NCI-H510A treated with DMSO at 0.1 percent for 48 hours (cell line): Measurements from ENCODE around the gene ADAT1.

Source experiments
- DNase-seq: peaks from one replicate; lab custom pipeline; 2025; lab: John Stamatoyannopoulos, UW

Gene ADAT1

GRCh38 chr16:75622761-75623605 lies at the start of gene ADAT1:
ADAT1 (minus strand) TSS chr16:75623281; CDS start chr16:75620799, 2,482 bp downstream.
- DNase-seq = peak; percentile 84

GRCh38 chr16:75667503-75667902 lies 44.4 kb upstream of the ADAT1 start:
- DNase-seq = no peak

DNA sequence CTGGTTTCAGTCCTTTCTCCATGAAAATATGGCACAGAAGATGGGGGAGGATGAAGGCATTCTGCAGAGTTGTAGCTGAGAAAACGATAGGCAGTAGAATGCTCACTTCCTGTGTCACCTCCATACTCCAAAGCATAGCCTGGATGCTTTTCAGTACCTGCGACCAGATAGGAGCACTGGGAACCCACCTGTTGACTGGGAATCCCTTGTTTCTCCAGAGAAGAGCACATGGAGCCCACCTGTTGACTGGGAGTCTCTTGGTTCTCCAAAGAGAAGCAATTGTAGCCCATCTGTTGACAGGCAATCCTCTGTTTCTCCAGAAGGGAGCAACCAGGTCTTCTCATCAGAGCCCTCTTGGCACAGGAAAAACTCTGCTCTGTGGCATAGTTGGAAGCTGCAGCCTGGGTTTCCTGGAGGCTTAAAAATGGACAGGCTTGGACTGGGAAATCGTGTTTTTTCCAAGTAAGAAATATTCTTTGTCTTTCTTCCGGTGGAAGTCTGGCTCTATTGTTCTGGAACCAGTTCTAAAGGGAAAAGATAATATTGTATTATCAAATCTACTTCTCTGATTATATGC lies 37.7 kb upstream of the ADAT1 start:
- DNase-seq = no peak

- no peak for DNase-seq
These were observed 37.2 kb upstream of the ADAT1 start for GRCh38 chr16:75660321-75660720.

- DNase-seq = no peak
These were observed 35.1 kb upstream of the ADAT1 start for GRCh38 chr16:75658175-75658574.

DNA sequence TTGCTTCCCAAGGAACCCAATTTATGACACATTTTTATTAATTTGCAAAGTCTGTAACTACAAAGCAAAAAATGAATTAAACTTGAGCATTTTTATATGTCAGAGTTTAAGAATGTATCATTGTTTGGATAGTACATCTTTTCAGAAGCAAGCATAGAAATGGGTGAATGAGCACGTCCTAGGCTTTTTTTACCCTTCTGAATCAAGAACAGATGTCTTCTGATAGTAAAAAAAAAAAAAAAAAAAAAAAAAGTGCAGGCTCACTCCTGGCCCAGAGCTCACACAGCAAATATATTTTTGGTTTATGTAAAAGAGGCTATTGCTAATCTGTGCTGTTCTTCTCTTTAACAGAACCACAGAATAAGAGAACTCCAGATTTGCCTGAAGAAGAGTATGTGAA lies 30.8 kb upstream of the ADAT1 start:
- no peak for DNase-seq

- DNase-seq = peak; percentile 39
These were observed 25.4 kb upstream of the ADAT1 start for GRCh38 chr16:75648265-75649076.

DNA sequence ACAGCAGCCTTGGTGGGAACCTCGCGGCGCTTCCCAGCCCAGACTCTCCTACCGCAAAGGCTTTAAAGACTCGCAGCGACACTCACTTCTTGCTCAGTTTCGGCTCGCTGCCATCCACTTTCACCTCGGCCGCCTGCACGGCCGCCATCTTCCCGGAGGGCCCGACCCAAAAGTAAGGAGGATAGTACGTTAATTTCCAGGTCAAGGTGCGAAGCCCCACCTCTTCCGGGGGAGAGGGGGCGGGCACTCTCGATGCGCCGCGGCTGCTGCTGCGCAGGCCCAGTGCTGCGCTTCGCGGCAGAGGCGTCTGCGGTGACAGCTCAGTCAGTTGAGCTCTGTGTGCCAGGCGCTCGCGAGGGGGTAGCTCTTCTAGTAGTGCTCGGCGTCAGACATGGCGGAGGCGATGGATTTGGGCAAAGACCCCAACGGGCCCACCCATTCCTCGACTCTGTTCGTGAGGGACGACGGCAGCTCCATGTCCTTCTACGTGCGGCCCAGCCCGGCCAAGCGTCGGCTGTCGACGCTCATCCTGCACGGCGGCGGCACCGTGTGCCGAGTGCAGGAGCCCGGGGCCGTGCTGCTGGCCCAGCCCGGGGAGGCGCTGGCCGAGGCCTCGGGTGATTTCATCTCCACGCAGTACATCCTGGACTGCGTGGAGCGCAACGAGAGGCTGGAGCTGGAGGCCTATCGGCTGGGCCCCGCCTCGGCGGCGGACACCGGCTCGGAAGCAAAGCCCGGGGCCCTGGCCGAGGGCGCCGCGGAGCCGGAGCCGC lies 24.6 kb upstream of the ADAT1 start, which contains the start of the genes KARS1 and TERF2IP:
Gene KARS1 (minus strand): TSS at position 174 of the 773 bp plus-strand sequence. CDS start 26 bp downstream, at position 148.
Gene TERF2IP (plus strand): TSS at position 282 of the 773 bp plus-strand sequence. CDS start 110 bp downstream, at position 392.
- DNase-seq = peak; percentile 82

DNA sequence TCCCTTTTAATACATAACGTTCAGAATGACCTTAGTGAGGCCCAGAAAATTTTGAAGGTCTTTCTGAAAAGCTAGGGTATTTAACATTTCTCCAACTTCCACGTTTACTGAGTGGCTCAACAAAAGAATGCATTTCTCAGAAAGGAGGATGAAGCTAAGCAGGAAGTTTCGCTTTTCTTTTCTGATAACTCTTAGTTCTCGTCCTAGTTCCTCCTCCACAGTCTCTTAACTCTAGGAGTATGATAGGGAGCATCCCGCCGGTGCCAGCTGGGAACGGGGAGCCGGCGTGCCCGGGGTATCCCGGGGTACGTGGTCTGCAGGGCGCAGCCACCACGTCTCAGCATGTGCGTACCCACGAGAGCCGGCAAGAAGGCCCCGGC lies 24.0 kb upstream of the ADAT1 start:
- no peak for DNase-seq

DNA sequence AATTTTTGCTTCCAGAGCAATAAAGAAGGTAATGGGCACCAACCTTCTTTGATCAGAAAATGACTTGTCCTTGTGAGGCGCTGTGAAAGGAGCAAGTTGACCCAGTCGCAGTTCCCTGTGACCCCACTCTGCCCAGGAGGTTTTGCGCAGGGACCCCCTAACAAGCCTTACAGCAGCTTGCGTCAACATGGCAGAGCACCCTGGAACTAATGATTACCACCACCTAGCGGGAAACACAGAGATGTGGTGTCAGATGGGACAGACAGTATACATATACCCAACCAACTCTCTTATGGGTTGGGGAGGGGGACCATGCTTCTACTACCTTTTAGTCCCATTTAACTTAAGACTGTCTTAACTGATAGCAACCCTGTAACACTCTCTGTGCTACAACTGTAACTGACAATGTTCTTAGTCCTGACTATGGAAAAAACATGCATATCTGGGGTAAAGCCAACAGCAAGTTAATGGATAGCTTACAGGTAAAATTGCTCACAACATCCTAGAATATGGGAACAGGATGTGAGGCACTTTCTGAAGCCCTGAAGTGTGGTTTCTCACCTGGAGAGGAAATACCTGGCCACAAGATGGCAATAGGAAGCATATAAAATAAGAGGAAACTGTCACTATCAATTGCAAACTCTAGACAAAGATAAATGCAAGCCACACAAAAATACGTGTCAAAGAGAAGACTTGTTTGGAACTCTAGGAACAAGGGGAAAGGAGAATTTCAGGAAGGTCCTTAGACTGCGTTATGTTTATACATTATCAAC lies 21.3 kb upstream of the ADAT1 start:
- DNase-seq = no peak

- no peak for DNase-seq
These were observed 17.5 kb upstream of the ADAT1 start for GRCh38 chr16:75640598-75640997.

- no peak for DNase-seq
These were observed 12.0 kb upstream of the ADAT1 start for GRCh38 chr16:75635036-75635435.

DNA sequence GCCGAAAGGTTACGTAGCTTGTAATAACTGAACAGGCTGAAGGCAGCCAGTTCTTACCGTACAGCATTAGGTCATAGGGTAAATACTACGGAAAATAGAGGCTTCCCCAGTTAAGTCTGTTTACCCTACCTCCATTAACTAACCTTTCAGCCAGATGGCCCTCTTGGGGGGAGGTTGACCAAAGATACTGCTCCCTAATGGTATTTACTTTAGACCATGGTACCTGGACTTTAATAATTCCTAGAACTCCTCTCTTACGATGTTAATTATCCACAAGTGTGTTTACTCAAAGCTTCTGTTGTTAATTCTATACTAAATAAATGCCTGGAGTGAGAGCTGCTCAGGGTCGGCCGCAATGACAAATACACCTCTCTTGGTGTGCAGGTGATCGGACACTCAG lies 9.8 kb upstream of the ADAT1 start:
- DNase-seq = peak; percentile 76

DNA sequence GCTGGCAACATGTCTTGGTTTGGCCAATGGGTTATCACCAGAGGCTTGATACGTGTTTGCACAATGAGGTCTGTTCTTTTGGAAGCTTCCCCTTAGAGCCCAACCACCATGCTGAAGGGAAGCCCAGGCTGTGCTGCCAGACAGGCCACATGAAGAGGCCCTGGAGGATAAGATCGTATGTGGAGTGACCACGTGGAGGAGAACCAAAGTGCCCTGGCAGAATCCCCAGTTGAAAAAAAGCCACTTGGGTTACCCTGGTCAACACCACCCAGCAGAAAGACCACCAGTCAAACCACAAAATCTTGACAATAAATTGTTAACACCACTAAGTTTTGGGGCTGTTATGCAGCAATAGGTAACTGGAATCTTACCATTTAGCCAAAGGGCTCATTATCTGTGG lies 7.0 kb upstream of the ADAT1 start:
- DNase-seq = no peak

- no peak for DNase-seq
These were observed 6.1 kb upstream of the ADAT1 start for GRCh38 chr16:75629132-75629531.

DNA sequence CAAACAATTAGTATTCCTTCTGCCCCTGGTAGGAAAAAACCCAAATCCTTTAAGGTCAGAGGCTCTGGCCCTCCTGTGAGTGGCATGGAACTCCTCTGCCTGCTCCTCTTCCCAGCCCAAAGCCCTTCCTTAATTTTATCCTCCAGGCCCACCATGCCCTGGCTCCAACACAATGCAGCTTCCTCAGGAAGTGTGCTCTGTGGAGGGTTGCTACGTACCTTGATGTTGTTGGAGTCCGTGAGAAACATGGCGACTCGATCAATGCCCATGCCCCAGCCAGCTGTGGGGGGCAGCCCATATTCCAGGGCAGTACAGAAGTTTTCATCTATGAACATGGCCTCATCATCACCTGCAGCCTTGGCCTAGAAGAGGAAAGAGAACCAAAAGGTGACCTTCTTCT lies 5.3 kb upstream of the ADAT1 start:
- DNase-seq = no peak

DNA sequence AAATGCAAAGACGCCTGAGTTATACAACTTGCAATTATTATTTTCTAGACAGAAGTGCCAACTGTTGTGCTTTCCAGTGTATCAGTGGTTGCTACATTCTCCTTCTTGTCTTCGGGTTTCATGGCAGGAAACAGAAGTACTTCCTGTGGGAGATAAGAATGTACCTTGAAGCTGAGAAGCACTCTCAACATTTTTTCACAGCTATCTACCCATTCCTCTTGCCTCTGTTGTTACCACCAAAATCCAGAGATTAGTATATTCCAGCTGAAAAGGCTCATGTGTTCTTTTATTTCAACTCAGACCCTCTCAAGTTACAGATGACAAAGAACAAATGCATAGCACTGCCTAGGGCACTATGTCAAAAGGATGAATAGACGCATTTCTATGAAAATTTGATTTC lies 4.8 kb upstream of the ADAT1 start:
- DNase-seq = no peak

DNA sequence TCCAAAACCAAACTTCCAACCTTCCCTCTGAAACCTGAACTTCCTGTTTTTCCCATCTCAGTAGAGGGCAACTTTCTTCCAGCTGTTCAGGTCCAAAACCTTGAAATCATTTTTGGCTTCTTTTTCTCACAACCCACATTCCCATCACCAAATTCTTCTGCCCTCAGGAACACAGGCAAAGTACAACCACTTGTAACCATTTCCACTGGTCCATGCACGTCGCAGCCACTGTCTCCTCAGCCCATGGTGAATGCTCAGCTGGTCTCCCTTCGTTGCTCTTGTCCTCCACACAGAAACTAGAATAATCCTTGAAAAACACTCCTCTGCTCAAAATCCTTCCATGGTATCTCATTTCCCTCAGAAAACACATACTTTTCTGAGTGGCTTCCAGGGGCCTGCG lies 3.7 kb upstream of the ADAT1 start:
- DNase-seq = no peak

DNA sequence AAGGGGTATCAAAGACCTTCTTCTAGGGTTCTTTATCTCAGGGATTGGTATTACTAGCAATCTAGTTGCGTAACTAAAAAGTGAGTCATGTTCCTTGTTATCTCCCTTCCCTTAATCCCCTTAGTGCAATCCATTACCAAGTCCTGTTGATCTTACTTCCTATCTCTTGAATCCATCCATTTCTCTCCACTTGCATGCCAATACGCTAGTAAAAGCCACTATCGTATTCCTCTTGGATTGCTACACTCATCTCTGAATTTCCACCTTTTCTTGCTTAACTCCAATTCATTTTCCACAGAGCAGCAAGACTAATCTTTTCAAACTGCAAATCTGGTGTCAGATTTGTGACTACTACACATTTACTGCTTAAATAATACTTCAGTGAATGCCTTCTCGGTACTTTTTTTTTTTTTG lies 1.8 kb upstream of the ADAT1 start:
- DNase-seq = no peak

DNA sequence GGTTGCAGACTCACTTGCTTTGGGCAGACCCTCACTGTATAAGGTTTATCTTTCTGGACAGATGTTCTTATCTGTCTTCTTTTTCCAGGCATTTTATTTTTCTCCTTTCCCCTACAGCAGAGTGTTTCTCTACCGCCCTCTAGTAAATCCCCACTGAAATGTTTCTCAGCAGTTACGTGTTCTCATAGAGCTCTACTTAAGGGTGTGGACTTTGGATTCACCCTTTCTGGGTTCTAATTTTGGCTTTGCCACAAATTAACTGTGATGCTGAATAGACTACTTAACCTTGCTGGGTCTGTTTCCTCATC lies 2.0 kb downstream of the ADAT1 start:
- DNase-seq = no peak
